Liver (tissue), 3 donors: ENCODE data around the gene ANTXR1.

Source experiments
- GABPA ChIP-seq, 2 donors: IDR thresholded peaks in 1 of 2; conservative IDR thresholded peaks in 1 of 2; 2 replicates each; pipeline ENCODE4 v1.6.1; 2016; ENCODE audit warnings: antibody characterized with exemption in 2 of 2, mild to moderate bottlenecking in 1 of 2, moderate library complexity in 1 of 2
- HNF4A ChIP-seq, 2 donors: conservative IDR thresholded peaks; 2 replicates each; pipeline ENCODE4 v1.6.1; 2016; ENCODE audit warnings: antibody characterized with exemption in 2 of 2, mild to moderate bottlenecking in 2 of 2
- SP1 ChIP-seq: IDR thresholded peaks from 2 replicates; pipeline ENCODE4 v1.6.1; 2018; ENCODE audit warnings: antibody characterized with exemption, mild to moderate bottlenecking
- TAF1 ChIP-seq: conservative IDR thresholded peaks from 2 replicates; pipeline ENCODE4 v1.6.1; 2016; ENCODE audit warnings: antibody characterized with exemption, mild to moderate bottlenecking
- YY1 ChIP-seq: IDR thresholded peaks from 2 replicates; pipeline ENCODE4 v1.6.1; 2016; ENCODE audit warnings: antibody characterized with exemption, mild to moderate bottlenecking
- TF ChIP-seq, protein P1 (sequence below): fragments of 150-350 bp; IDR thresholded peaks from 2 replicates; pipeline ENCODE4 v1.5.1; 2017; ENCODE audit warnings: improper control_type of control experiment, low read depth, low read length; ENCODE audit not compliant: missing input control
- TF ChIP-seq, protein P2 (sequence below): IDR thresholded peaks from 2 replicates; pipeline ENCODE4 v1.6.1; 2016; ENCODE audit warnings: antibody characterized with exemption, mild to moderate bottlenecking
- TF ChIP-seq, protein P3 (sequence below): IDR thresholded peaks from 2 replicates; pipeline ENCODE4 v1.6.1; 2016; ENCODE audit warnings: antibody characterized with exemption
- donor health status: healthy.
- donor health status: healthy.

DNA sequence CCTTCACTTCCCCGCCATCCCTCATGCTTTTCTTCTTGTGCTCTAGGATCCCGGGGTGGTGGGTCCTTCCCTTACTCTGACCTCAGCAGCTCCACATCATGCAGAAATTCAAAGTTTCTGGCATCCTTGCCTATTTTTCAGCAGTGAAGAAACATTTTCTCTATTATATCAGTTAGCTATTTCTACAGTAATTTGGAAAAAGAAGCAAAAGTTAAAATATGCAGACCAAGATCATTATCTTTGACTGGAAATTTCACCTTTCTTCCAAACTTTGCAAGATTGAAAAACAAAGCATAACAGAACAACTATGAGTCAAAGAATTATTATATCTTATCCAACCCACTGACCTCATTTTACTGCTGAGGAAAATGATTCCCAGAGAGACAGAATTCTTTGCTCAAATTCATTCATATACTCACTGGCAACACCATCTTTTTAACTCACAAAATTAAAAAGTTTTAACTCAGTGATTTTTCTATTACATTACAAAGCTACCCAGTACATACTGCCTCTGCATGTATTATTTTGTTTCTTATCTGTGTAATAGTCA lies 40.5 kb downstream of the ANTXR1 start:
- TF ChIP-seq GABPA (IDR thresholded peaks at IDR 0.05 in 1 of 2, conservative IDR thresholded peaks at IDR 0.05 in 1 of 2): no peak
- TF ChIP-seq, protein P1, sequence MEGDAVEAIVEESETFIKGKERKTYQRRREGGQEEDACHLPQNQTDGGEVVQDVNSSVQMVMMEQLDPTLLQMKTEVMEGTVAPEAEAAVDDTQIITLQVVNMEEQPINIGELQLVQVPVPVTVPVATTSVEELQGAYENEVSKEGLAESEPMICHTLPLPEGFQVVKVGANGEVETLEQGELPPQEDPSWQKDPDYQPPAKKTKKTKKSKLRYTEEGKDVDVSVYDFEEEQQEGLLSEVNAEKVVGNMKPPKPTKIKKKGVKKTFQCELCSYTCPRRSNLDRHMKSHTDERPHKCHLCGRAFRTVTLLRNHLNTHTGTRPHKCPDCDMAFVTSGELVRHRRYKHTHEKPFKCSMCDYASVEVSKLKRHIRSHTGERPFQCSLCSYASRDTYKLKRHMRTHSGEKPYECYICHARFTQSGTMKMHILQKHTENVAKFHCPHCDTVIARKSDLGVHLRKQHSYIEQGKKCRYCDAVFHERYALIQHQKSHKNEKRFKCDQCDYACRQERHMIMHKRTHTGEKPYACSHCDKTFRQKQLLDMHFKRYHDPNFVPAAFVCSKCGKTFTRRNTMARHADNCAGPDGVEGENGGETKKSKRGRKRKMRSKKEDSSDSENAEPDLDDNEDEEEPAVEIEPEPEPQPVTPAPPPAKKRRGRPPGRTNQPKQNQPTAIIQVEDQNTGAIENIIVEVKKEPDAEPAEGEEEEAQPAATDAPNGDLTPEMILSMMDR: no peak
- TF ChIP-seq HNF4A (conservative IDR thresholded peaks at IDR 0.05): no peak
- TF ChIP-seq, protein P2, sequence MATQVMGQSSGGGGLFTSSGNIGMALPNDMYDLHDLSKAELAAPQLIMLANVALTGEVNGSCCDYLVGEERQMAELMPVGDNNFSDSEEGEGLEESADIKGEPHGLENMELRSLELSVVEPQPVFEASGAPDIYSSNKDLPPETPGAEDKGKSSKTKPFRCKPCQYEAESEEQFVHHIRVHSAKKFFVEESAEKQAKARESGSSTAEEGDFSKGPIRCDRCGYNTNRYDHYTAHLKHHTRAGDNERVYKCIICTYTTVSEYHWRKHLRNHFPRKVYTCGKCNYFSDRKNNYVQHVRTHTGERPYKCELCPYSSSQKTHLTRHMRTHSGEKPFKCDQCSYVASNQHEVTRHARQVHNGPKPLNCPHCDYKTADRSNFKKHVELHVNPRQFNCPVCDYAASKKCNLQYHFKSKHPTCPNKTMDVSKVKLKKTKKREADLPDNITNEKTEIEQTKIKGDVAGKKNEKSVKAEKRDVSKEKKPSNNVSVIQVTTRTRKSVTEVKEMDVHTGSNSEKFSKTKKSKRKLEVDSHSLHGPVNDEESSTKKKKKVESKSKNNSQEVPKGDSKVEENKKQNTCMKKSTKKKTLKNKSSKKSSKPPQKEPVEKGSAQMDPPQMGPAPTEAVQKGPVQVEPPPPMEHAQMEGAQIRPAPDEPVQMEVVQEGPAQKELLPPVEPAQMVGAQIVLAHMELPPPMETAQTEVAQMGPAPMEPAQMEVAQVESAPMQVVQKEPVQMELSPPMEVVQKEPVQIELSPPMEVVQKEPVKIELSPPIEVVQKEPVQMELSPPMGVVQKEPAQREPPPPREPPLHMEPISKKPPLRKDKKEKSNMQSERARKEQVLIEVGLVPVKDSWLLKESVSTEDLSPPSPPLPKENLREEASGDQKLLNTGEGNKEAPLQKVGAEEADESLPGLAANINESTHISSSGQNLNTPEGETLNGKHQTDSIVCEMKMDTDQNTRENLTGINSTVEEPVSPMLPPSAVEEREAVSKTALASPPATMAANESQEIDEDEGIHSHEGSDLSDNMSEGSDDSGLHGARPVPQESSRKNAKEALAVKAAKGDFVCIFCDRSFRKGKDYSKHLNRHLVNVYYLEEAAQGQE: no peak
- TF ChIP-seq TAF1: no peak
- TF ChIP-seq SP1: no peak
- TF ChIP-seq YY1: no peak
- TF ChIP-seq, protein P3, sequence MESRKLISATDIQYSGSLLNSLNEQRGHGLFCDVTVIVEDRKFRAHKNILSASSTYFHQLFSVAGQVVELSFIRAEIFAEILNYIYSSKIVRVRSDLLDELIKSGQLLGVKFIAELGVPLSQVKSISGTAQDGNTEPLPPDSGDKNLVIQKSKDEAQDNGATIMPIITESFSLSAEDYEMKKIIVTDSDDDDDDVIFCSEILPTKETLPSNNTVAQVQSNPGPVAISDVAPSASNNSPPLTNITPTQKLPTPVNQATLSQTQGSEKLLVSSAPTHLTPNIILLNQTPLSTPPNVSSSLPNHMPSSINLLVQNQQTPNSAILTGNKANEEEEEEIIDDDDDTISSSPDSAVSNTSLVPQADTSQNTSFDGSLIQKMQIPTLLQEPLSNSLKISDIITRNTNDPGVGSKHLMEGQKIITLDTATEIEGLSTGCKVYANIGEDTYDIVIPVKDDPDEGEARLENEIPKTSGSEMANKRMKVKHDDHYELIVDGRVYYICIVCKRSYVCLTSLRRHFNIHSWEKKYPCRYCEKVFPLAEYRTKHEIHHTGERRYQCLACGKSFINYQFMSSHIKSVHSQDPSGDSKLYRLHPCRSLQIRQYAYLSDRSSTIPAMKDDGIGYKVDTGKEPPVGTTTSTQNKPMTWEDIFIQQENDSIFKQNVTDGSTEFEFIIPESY: no peak
